ENCODE data around the gene ARHGAP22. TPM values are rescaled to one million over a fixed set of nuclear protein-coding genes. Genes with fewer than 3 reads are reported as not detected.
A peak's percentile ranks its signal among the peaks of the same experiment; 100 is the strongest.

ARHGAP22 gene
- total and polyA plus RNA-seq, 2 of the 4 experiments (the other 2 are of a cell fraction), result 28.3 to 30.2 TPM

DNA sequence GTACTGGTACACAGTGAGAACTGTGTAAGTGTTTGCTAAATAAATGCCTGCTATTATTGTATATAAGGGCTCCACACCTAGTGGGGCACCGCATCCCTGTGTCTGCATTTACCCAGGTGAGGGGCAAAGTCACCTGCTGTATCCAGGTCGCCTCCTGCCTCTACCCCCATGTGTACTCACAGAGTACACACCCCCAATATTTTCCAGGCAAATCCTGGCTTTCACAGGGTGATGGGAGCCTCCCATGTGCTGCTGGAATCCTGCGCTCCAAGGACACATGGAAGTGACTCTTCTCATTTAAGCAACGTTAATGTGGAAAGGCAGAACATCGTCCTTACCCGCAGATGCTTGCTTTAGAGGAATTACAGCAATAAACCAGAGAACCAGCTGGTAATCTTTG lies 48.2 kb downstream of the ARHGAP22 start:
- in situ Hi-C loops (cut with MboI; ENCODE audit: low sequenced_read_pairs), result loop anchor here (25.0 kb wide), 1 partner anchor 956 kb away; no protein-coding TSS in a partner anchor
- Histone ChIP-seq H2AK5ac (ENCODE audit: low read depth, low read length) (no peak overlapping the region), H2BK15ac (ENCODE audit: low read depth, low read length) (no peak overlapping the region), H3K9ac (ENCODE audit: low read depth, low read length) (no peak overlapping the region), H3K4me1 (ENCODE audit: control insufficient read depth, insufficient read depth, low read length) (peaks cover 6% of the 10 kb centered on the region), H4K91ac (ENCODE audit: insufficient read depth, low read depth, low read length) (no peak overlapping the region), H3K36me3 (ENCODE audit: control insufficient read depth, insufficient read depth, low read length) (peaks cover 2% of the 10 kb centered on the region; the same call in 1 of the 2 replicates), H2AK9ac (replicated peaks; ENCODE audit: low read depth, low read length, poor library complexity) (peak overlapping the region; percentile 32), H3K9me3 (ENCODE audit: control insufficient read depth, insufficient read depth, low read length) (no peaks in the 10 kb centered on the region), H3K18ac (ENCODE audit: low read depth, low read length) (no peak overlapping the region), H3K23ac (ENCODE audit: low read depth, low read length) (no peak overlapping the region), H3K4ac (ENCODE audit: low read depth, low read length) (no peak overlapping the region), H3K27me3 (ENCODE audit: control insufficient read depth, insufficient read depth, low read length) (no peaks in the 10 kb centered on the region), H3K4me3 (ENCODE audit: insufficient read depth, low read depth, low read length) (no peak overlapping the region), H3K4me2 (ENCODE audit: low read depth, low read length) (no peak overlapping the region), H2BK120ac (ENCODE audit: low read depth, low read length) (no peak overlapping the region), H4K8ac (ENCODE audit: low read depth in 2 of 2, low read length in 2 of 2) (no peak overlapping the region), H3K9me1 (ENCODE audit: insufficient read depth, low read length) (peaks cover 8% of the 10 kb centered on the region; the same call in 1 of the 2 replicates), H2BK5ac (ENCODE audit: low read depth, low read length, poor library complexity, severe bottlenecking) (no peak overlapping the region), H3K56ac (ENCODE audit: extremely low read depth, insufficient read depth, low read length) (no peak overlapping the region), H3K27ac (ENCODE audit: insufficient read depth, low read length) (no peak overlapping the region), H3K14ac (replicated peaks; ENCODE audit: low read depth, low read length) (no peak overlapping the region), H4K20me1 (ENCODE audit: insufficient read depth, low read length) (no peaks in the 10 kb centered on the region; the same call in 1 of the 2 replicates), H4K5ac (ENCODE audit: low read depth, low read length) (no peak overlapping the region), H3K79me1 (ENCODE audit: low read depth in 1 of 2, low read length in 2 of 2) (peaks cover 10 to 47% of the 10 kb centered on the region in 2 experiments), H2BK20ac (ENCODE audit: low read depth, low read length) (no peak overlapping the region), H2AFZ (replicated peaks; ENCODE audit: low read length, poor library complexity) (no peak overlapping the region)
- no peak for TF ChIP-seq CHD1 (IDR thresholded peaks at IDR 0.05; ENCODE audit: low read depth, low read length)
- no peak for TF ChIP-seq NFE2L2 (IDR thresholded peaks at IDR 0.05; ENCODE audit: low read depth, low read length)
- no peak for TF ChIP-seq RAD21 (IDR thresholded peaks at IDR 0.05; ENCODE audit: low read length)
- no peak for TF ChIP-seq MXI1 (IDR thresholded peaks at IDR 0.05; ENCODE audit: borderline replicate concordance, low read depth, low read length)
- no peak for TF ChIP-seq CEBPB (IDR thresholded peaks at IDR 0.05; ENCODE audit: low read depth, low read length)
- no peak for TF ChIP-seq FOS (IDR thresholded peaks at IDR 0.05; ENCODE audit: low read depth, low read length)
- TF ChIP-seq, protein P1, sequence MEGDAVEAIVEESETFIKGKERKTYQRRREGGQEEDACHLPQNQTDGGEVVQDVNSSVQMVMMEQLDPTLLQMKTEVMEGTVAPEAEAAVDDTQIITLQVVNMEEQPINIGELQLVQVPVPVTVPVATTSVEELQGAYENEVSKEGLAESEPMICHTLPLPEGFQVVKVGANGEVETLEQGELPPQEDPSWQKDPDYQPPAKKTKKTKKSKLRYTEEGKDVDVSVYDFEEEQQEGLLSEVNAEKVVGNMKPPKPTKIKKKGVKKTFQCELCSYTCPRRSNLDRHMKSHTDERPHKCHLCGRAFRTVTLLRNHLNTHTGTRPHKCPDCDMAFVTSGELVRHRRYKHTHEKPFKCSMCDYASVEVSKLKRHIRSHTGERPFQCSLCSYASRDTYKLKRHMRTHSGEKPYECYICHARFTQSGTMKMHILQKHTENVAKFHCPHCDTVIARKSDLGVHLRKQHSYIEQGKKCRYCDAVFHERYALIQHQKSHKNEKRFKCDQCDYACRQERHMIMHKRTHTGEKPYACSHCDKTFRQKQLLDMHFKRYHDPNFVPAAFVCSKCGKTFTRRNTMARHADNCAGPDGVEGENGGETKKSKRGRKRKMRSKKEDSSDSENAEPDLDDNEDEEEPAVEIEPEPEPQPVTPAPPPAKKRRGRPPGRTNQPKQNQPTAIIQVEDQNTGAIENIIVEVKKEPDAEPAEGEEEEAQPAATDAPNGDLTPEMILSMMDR (conservative IDR thresholded peaks at IDR 0.05; ENCODE audit: low read depth, low read length), result no peak
- POLR2A ChIA-PET (ENCODE audit: unreplicated experiment), result interaction anchor here (0.6 kb wide), 1 partner anchor 811 kb away, joined by 3 read pairs; no protein-coding TSS in a partner anchor
- intact Hi-C loops (cut with micrococcal nuclease), result loop anchor here (10.0 kb wide), 2 partner anchors 48 to 958 kb away; partner anchors contain the start of gene ARHGAP22
- CTCF ChIA-PET, result interaction anchor here (5.8 kb wide), 1 partner anchor 100 kb away, joined by 33 read pairs; no protein-coding TSS in a partner anchor
- no TSS peak for BruUV-seq (replicated peaks)
- DNase-seq (no peak), ATAC-seq (ENCODE audit: low read depth) (no peak)
- WGBS, 2 experiments (ENCODE audit: extremely low coverage in 2 of 2, insufficient read length in 1 of 2), result 93% methylated on average over 2 of the region's 6 CpGs; no CpG with 5 or more reads in 1 of the 2 experiments
- dilution Hi-C loops (cut with HindIII; ENCODE audit: low sequenced_read_pairs, unreplicated experiment), result no loop called here

Measured in IMR-90 (cell line).